Liver (tissue), 3 donors: Measurements from ENCODE around the gene CHIC2.

Experiments
- EGR1 ChIP-seq, 2 donors: IDR thresholded peaks; 2 replicates each; pipeline ENCODE4 v1.6.1; 2016 to 2018; ENCODE audit warnings: antibody characterized with exemption in 2 of 2, low read depth in 2 of 2
- RAD21 ChIP-seq, 2 donors: IDR thresholded peaks; 2 replicates each; pipeline ENCODE4 v1.6.1; 2016; ENCODE audit warnings: antibody characterized with exemption in 2 of 2, mild to moderate bottlenecking in 2 of 2
- SP1 ChIP-seq: IDR thresholded peaks from 2 replicates; pipeline ENCODE4 v1.6.1; 2018; ENCODE audit warnings: antibody characterized with exemption, mild to moderate bottlenecking
- TF ChIP-seq, protein P1 (sequence below): fragments of 150-350 bp; IDR thresholded peaks from 2 replicates; pipeline ENCODE4 v1.5.1; 2017; ENCODE audit warnings: improper control_type of control experiment, low read depth, low read length; ENCODE audit not compliant: missing input control
- TF ChIP-seq, protein P2 (sequence below): IDR thresholded peaks from 2 replicates; pipeline ENCODE4 v1.6.1; 2016; ENCODE audit warnings: antibody characterized with exemption
- TF ChIP-seq, protein P3 (sequence below): IDR thresholded peaks from 2 replicates; pipeline ENCODE4 v1.6.1; 2016; ENCODE audit warnings: antibody characterized with exemption, mild to moderate bottlenecking
- TF ChIP-seq, protein P4 (sequence below): IDR thresholded peaks from 2 replicates; pipeline ENCODE4 v1.6.1; 2016; ENCODE audit warnings: antibody characterized with exemption
- donor health status: healthy.
- donor health status: healthy.

DNA sequence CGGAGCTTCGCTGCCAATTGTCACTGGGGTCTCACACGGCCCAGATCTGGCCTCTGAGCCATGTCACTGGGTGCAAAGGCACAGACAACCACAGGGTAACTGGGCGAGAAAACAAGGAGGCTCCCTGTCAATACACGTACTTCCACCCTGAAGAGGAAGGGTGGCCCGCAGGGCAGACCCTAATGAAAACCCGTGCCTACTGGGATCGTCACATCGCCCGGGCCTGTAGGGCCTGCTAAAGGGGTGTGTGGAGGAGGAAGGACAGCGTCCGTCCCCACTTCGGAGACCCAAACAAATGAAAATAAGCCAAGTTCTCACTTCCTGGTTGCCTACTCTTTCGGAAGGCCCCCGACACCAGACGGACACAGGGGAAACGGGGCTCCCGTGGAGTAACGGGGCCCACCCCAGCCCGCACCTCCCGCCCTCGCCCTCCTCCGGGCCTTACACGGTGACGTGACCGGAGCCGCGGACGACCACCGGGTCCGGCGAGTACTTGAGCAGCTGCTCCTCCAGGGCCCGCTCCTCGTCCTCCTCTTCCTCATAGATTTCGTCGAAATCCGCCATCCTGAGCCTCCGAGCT lies 578 bp downstream of the CHIC2 start:
- TF ChIP-seq, protein P1, sequence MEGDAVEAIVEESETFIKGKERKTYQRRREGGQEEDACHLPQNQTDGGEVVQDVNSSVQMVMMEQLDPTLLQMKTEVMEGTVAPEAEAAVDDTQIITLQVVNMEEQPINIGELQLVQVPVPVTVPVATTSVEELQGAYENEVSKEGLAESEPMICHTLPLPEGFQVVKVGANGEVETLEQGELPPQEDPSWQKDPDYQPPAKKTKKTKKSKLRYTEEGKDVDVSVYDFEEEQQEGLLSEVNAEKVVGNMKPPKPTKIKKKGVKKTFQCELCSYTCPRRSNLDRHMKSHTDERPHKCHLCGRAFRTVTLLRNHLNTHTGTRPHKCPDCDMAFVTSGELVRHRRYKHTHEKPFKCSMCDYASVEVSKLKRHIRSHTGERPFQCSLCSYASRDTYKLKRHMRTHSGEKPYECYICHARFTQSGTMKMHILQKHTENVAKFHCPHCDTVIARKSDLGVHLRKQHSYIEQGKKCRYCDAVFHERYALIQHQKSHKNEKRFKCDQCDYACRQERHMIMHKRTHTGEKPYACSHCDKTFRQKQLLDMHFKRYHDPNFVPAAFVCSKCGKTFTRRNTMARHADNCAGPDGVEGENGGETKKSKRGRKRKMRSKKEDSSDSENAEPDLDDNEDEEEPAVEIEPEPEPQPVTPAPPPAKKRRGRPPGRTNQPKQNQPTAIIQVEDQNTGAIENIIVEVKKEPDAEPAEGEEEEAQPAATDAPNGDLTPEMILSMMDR: no peak
- TF ChIP-seq, protein P2, sequence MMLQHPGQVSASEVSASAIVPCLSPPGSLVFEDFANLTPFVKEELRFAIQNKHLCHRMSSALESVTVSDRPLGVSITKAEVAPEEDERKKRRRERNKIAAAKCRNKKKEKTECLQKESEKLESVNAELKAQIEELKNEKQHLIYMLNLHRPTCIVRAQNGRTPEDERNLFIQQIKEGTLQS: no peak
- TF ChIP-seq, protein P3, sequence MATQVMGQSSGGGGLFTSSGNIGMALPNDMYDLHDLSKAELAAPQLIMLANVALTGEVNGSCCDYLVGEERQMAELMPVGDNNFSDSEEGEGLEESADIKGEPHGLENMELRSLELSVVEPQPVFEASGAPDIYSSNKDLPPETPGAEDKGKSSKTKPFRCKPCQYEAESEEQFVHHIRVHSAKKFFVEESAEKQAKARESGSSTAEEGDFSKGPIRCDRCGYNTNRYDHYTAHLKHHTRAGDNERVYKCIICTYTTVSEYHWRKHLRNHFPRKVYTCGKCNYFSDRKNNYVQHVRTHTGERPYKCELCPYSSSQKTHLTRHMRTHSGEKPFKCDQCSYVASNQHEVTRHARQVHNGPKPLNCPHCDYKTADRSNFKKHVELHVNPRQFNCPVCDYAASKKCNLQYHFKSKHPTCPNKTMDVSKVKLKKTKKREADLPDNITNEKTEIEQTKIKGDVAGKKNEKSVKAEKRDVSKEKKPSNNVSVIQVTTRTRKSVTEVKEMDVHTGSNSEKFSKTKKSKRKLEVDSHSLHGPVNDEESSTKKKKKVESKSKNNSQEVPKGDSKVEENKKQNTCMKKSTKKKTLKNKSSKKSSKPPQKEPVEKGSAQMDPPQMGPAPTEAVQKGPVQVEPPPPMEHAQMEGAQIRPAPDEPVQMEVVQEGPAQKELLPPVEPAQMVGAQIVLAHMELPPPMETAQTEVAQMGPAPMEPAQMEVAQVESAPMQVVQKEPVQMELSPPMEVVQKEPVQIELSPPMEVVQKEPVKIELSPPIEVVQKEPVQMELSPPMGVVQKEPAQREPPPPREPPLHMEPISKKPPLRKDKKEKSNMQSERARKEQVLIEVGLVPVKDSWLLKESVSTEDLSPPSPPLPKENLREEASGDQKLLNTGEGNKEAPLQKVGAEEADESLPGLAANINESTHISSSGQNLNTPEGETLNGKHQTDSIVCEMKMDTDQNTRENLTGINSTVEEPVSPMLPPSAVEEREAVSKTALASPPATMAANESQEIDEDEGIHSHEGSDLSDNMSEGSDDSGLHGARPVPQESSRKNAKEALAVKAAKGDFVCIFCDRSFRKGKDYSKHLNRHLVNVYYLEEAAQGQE: no peak
- no peak for TF ChIP-seq RAD21 (IDR thresholded peaks at IDR 0.05)
- no peak for TF ChIP-seq EGR1 (IDR thresholded peaks at IDR 0.05; ENCODE audit: low read depth in 2 of 2)
- TF ChIP-seq SP1: no peak
- TF ChIP-seq, protein P4, sequence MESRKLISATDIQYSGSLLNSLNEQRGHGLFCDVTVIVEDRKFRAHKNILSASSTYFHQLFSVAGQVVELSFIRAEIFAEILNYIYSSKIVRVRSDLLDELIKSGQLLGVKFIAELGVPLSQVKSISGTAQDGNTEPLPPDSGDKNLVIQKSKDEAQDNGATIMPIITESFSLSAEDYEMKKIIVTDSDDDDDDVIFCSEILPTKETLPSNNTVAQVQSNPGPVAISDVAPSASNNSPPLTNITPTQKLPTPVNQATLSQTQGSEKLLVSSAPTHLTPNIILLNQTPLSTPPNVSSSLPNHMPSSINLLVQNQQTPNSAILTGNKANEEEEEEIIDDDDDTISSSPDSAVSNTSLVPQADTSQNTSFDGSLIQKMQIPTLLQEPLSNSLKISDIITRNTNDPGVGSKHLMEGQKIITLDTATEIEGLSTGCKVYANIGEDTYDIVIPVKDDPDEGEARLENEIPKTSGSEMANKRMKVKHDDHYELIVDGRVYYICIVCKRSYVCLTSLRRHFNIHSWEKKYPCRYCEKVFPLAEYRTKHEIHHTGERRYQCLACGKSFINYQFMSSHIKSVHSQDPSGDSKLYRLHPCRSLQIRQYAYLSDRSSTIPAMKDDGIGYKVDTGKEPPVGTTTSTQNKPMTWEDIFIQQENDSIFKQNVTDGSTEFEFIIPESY: no peak
